ENCODE results near the gene UQCC2.

Gene UQCC2

DNA sequence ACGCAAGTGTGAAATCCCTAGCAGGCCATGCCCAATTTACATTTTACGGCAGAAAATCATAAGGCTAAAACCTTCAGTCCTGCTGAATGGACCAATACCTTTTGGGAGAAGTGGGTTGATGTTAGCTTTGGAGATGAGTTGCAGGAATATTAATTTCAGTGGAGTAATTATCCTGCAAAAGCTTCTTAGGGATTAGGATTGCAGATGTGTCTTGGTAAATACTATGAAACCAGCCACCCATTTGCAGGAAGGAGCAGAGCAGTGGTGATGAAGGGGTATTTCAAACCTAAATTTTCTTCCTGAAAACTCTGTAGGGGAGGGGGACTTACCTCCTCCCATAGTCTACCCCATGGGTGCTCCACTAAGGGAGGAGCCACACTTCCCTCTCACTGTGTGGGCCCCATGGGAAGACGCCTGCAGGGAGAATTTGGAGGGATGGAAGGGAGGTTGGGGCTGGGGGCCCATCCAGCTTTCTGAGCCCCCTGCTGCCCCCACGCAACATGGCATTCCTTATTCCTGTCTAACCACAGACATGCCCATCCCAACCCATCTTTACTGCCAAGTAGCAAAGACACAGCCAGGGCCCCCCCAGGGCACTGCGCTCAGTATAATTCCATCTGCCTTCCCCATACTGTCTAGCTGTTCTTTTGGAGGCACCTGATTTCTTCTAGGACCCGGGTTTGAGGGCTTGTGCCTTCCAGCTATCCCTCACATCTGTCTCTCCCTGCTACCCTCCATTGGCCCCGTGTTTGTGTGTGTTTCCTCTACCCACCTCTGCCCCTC, 14.6 kb upstream of the UQCC2 start:
- no peak for DNase-seq (ENCODE audit: low read depth in 2 of 3, low spot score in 2 of 3)

- no peak for DNase-seq (ENCODE audit: low read depth in 2 of 3, low spot score in 2 of 3)
Observed at GRCh38 chr6:33725222-33725621, 13.7 kb upstream of the UQCC2 start.

DNA sequence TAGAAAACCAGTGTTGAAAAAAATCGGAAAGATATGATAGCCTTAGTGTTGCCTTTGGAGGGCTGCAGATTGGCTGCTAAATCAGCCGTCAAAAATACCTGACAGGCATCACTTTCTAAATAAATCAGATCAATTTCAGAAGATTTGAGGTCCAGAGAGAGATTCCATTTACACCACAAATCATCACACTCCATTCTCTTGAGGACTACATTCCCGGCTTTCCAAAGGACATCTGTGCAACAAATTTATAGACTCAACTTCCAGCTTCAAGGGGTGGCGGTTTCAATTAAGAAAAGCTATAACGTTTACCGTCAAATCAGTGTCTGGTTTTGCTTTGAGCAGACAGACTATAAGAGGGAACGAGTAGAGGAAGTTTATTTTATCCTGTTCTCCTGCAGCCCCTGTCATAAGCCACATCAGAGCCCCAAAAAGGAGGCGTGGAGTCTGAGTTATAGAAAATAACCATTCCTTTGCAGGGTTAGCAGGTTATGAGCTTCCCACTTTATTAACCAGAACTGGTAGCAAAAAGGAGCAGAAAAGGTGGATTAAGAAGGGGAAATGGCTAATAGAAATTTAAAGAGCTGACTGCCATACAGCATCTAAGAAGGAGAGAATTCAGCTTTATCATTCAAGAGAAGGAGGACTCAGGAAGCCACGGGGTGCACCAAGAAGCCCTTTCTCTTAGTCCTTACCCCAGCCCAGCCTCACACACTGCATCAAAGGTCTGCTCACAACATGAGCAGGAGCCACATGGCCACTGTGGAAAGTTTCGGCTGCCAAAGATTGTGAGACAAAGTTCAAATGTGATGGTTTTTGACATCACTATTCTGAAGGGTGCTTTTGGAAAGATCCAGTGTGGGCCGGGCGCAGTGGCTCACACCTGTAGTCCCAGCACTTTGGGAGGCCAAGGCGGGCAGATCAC, 12.9 kb upstream of the UQCC2 start:
- no peak for DNase-seq (ENCODE audit: low read depth in 2 of 3, low spot score in 2 of 3)

DNA sequence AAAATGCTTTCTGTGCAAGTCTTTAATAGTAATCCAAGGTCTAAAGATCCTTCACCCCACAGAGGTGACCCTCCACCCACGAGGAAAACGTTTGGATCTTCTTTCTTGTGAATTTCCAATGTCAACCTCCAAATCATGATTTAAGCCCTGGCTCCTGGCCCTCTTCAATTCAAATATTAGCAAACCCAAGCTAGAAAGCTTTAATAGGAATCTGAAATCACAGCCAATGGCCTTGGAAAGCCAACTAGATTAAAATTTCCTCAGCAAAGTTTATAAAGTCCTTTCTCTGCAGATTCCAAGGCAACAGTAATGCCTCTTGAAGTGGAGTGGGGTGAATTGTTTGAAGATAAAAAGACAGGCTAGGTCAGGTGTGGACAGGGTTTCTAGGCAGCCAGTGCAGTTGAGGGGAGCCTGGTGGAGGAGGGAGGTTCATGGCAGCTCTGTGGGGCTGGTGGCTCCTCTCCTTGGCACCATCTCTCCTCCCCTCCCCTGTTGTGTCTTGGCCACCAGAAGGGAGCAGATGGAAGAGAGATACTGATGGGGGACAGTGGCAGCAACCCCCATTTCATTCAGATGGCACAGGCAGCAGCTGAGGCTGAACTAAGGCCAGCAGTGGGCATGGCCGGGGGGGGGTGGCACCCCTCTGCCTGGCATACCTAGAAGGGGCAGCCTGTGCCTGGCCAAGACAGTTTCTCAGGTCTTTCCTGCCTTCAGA, 12.0 kb upstream of the UQCC2 start:
- DNase-seq (ENCODE audit: low read depth in 2 of 3, low spot score in 2 of 3): no peak

DNA sequence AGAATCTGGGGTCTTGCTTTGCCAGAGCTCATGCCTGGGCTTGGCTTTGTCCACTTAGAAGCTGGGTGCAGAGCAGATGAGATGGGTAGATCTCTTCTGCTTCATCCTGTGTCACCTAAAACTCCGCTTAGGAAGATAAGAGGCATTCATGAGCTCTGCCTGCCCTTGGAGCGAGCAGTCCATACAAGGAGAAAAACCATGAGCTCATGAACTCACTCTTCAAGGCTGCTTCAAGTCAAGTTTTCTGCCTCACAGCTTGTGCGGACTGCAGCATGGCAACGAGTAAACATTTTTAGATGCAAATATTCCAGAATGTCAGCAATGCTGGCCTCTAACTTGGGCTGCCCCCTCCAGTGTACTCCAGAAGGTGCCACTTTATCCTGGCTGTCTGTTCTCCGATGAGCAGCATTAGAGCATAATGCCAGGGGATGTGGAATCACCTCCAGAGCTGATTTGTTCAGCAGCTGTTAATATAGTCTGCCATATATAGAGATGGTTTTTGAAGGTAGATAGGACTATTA, 10.7 kb upstream of the UQCC2 start:
- no peak for DNase-seq (ENCODE audit: low read depth in 2 of 3, low spot score in 2 of 3)

- DNase-seq (ENCODE audit: low read depth in 2 of 3, low spot score in 2 of 3): no peak
Observed at GRCh38 chr6:33721508-33721907, 10.0 kb upstream of the UQCC2 start.

- DNase-seq (ENCODE audit: low read depth in 2 of 3, low spot score in 2 of 3): no peak
Observed at GRCh38 chr6:33720998-33721397, 9.5 kb upstream of the UQCC2 start.

DNA sequence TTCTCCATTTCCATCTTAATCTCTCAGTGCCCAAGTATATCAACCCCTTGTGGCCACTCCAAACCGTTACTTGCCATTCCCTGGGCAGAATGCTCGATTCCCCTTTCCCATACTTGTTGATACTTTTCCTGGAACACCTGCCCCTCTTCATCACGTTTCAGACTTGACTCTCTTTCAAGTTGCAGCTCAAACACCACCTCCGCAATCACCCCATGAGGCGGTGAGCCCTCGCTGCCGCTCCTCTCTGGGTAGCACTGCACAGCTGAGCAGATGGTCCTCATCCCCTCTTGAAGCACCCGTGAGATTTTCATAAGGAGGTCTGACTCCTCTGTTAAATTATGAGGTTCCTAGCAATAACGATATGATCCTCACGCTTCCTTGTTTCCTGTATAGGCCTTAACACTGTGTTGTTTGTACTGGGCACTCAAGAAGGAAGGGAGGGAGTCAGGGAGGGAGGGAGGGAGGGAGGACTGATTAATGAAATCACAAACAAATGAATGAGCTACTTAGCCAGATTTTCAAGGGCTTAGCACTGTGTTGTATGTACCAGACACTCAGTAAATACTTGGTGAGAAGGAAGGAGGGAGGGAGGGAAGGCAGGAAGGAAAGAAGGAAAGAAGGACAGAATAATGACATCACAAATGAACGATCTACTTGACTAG, 8.0 kb upstream of the UQCC2 start:
- DNase-seq (ENCODE audit: low read depth in 2 of 3, low spot score in 2 of 3): no peak

GRCh38 chr6:33718713-33719112, 7.2 kb upstream of the UQCC2 start:
- no peak for DNase-seq (ENCODE audit: low read depth in 2 of 3, low spot score in 2 of 3)

DNA sequence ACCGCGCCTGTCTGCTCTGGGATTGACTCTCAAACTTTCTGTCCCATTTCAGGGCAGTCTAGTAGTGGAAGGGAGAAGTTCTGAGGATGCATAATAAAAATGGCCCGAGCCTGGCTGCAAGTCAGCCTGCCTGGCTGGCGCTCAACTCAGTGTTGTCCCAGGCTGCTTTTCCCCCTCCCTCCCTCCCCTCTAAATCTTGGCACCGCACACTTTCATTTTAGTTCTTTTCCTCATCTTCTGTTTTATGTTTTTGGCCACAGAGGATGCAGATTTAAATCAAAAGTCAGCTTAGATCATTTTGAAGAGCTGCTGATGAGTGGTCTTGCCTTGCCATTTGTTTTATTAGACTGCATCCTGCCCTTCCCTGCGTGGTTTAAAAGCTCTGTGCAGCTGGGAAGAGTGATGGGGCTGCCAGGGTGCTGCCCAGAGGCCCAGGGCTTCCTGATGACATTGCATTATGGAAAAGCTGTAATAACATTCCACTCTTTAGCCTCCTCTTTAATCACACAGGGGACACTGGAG, 6.5 kb upstream of the UQCC2 start:
- no peak for DNase-seq (ENCODE audit: low read depth in 2 of 3, low spot score in 2 of 3)

DNA sequence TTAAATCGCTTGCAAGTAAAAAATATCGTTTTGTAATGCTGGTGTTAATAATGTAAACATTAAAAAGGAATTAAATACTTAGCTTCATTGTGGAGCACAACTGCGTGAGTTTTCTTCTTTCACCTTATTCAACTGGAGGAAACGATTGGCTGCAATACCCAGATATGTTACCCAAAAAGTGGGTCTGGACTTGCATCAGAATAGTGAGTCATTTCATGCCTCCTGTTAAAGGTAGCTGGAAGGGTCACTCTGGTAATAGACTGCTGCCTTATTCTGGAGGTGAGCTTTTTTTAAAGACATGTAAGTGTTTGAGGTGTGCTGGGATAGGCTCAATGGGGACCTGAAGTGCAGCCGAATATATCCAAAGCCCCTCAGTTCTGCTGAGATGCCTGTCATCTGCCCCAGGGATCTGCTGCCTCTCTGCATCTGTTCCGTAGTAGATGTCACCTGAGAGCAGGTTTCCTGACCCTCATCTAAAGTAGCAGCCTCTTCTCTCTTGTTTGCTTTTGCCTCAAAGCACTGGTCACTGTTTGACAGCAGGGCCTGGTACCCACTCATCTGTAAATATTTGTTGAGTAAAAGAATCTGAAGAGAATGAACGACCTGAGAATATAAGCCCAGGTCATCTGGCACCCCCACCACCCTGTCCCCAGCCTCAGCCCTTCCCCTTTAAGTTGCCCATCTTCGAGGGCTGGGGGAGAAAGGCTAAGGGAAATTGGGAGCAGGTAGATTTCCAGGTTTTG, 5.6 kb upstream of the UQCC2 start:
- DNase-seq (ENCODE audit: low read depth in 2 of 3, low spot score in 2 of 3): no peak

DNA sequence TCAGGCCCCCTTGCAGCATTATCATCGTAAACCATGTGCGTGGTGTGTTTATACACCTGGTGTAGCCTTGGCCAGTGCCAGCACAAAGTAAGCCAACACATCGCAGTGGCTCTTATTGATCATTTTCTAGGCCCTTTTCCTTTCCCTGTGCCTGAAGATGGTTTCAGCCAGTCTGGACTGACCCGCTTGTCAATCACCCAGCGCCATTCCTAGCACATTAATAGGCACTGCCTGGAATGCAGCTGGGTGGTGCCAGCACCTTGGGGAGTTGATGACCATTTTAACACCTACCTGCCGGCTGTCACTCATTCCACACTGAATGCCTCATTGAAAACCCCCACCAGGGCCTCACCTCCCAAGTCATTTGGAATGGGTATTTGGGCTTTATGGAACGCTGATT, 4.9 kb upstream of the UQCC2 start:
- DNase-seq (ENCODE audit: low read depth in 2 of 3, low spot score in 2 of 3): no peak

DNA sequence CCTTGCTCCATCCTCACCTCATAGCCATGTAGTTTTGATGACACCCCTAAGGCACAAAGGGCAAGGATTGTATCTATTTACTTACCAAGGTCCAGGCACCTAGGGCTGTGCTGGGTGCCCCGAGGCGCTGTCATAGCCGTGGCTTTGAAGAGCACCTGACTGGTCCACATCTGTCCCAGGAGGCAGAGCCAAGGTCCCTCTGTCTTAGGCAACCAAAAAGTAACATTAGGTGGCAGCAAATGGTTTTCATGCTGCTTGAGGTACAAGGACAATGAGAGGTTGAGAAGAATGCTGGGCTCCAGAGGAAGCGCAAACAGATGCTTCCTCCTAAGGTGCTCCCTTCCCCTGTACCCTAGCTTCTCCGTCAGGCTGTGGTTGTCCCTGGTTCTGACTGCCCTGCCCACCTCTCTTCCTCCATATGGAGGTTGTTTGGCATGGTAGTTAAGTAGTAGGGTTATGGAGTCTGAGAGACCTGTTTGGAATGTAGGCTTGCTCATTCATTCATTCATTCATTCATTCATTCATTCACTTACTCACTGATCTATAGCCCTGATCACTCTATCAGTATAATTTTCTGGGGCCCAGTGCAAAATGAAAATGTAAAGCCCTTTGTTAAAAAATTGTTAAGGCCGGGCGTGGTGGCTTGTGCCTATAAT, 3.0 kb upstream of the UQCC2 start:
- no peak for DNase-seq (ENCODE audit: low read depth in 2 of 3, low spot score in 2 of 3)

DNA sequence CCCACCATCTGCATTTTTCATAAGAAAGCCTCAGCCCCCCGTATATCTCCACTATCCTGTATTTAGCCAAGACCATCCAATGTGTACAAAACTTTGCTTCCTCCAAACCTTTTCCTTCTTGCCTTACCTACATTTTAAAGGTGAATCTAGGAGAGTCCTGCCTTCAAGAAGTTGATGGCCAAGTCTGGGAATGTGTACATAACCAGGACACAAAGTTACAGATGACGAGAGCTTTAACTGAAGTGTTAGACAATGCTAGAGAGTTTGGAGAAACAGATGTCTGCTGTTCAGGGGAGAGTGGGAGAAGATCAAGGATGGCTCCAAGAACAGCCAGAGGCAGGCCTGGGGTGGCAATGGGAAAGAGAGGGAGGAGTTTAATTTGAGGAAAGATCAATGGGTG, 2.3 kb upstream of the UQCC2 start:
- DNase-seq (ENCODE audit: low read depth in 2 of 3, low spot score in 2 of 3): no peak

DNA sequence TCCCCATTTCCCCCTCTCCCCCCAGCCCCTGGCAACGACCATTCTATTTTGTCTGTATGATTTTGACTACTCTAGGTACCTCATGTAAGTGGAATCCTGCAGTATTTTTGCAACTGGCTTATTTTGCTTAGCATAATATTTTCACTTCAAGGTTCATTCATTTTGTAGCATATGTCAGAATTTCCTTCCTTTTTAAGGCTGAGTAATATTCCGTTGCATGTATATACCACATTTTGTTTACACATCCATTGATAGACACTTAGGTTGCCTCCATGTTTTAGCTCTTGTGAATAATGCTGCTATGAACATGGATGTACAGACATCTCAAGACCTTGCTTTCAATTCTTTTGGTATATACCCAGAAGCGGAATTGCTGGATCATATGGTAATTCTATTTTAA, 1.4 kb upstream of the UQCC2 start:
- no peak for DNase-seq (ENCODE audit: low read depth in 2 of 3, low spot score in 2 of 3)

DNA sequence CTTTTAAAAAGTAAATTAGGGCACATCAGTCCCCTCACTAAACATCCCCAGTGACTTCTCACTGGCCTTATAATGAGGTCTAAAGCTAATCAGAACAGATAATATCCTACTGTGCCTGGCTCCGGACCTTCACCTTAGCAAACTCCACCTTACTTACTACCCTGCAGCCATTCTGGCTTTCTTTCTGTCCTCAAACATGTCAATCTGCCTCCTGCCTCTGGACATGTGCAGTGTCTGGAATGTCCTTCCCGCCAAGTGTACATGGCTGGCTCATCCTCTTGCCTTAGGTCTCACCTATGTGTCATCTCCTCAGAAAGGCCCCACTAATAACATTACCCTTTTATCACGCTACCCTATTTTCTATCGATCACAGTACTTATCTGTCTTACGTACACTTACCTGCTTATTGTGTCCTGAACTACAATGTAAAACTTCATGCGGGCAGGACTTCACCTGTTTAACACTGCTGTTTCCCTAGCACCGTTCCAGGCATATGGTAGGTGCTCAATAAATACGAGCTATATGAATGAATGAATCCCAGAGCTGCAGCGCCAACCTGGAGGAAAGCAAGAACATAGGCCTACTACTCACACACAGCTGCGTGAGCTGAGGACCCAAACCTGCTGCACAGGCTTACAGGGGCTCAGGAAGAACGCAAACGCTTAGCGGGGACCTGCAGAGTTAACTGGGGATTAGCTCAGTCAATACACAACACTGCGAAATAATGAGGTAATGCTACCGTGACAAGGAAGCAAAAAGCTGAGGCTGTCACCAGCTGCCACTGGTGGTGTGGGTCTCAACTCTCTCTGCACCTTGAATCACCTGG, 991 bp downstream of the UQCC2 start:
- DNase-seq (ENCODE audit: low read depth in 2 of 3, low spot score in 2 of 3): no peak

DNA sequence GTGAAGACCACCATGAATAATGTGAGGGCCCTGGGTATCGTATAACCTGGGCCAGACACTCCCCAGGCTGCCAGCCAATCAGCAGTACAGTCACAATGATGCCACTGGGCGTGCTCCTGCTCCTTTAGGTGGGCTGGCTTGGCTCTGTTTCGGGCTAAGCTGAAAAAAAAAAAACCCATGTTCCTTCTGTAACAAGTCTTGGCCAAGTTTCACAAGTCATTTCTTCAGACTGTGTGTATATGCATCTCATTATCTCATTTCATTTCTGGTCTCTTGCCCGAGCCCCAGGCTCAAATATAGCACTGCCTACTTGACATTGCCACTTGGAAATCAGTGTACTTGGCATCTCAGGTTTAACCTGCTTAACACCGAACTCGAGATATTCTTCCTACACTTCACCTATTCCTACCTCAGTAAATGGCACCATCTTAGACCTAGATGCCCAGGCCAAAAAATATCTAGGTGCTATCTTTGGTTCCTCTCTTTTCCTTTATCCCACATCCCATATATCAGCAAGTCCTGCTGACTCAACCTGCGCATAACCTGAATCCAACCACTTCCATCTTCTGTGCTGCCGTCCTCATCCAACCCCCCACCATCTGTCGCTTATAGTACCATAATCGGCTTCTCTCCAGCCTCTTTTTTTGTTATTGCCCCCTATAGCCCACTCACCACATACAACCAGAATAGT, 1.8 kb downstream of the UQCC2 start:
- no peak for DNase-seq (ENCODE audit: low read depth in 2 of 3, low spot score in 2 of 3)
